Tracheal epithelial cell (primary cell): ENCODE measurements around the gene NKRF. TPM values are rescaled to one million over a fixed set of nuclear protein-coding genes. Genes with fewer than 3 reads are reported as not detected.

Source experiments
- total RNA-seq: library from RNA; depleted of rRNA; stranded (reverse); fragments of >200 nt; gene quantifications from 2 replicates; pipeline ENCODE4 v1.2.1, GENCODE V29; 2014

NKRF gene
- 3.6 and 7.0 TPM in 2 replicates for total RNA-seq

GRCh38 chrX:119606280-119607017, at the start of gene NKRF:
TSS of gene NKRF (minus strand) at chrX:119606424.

GRCh38 chrX:119574394-119575266, 31.6 kb downstream of the NKRF start, which contains the start of gene UBE2A:
TSS of gene UBE2A (plus strand) at chrX:119574563. CDS start at chrX:119574712, 149 bp downstream.

GRCh38 chrX:119565107-119565663, 41.0 kb downstream of the NKRF start, which contains the start of gene STEEP1:
TSS of gene STEEP1 (minus strand) at chrX:119565409. CDS start at chrX:119565355, 54 bp downstream.

Other genes starting within 250 kb of the NKRF start
- 27.7 and 29.4 TPM in 2 replicates for gene SLC25A43, start 207.1 kb downstream of the NKRF start, total RNA-seq
- gene SLC25A5, start 138.0 kb downstream of the NKRF start, total RNA-seq: 282 and 442 TPM in 2 replicates
- 42.4 and 42.7 TPM in 2 replicates for gene STEEP1, start 41.0 kb downstream of the NKRF start, total RNA-seq
- 19.5 and 21.1 TPM in 2 replicates for gene UBE2A, start 31.9 kb downstream of the NKRF start, total RNA-seq
- gene SEPTIN6, start 86.7 kb upstream of the NKRF start, total RNA-seq: 2.8 and 7.5 TPM in 2 replicates
- 0.24 and 0.43 TPM in 2 replicates for gene SOWAHD, start 152.2 kb upstream of the NKRF start, total RNA-seq
- 7,919 and 13,177 TPM in 2 replicates for gene RPL39, start 185.2 kb upstream of the NKRF start, total RNA-seq
- gene UPF3B, start 246.5 kb upstream of the NKRF start, total RNA-seq: 0.43 and 1.7 TPM in 2 replicates